ENCODE results near the gene NCAPD3. TPM values are rescaled to one million over a fixed set of nuclear protein-coding genes. Genes with fewer than 3 reads are reported as not detected.
"Not testable (repeated sequence)": the region's sequence is repeated elsewhere in the genome, so short reads cannot be mapped to it uniquely, and the experiment has no call there.

NCAPD3 gene
- polyA plus RNA-seq, 3 donors: 31.8 to 40.9 (median 37.5) TPM

- no peak for DNase-seq
Measured at GRCh38 chr11:134229126-134229790, 5.5 kb upstream of the NCAPD3 start.

DNA sequence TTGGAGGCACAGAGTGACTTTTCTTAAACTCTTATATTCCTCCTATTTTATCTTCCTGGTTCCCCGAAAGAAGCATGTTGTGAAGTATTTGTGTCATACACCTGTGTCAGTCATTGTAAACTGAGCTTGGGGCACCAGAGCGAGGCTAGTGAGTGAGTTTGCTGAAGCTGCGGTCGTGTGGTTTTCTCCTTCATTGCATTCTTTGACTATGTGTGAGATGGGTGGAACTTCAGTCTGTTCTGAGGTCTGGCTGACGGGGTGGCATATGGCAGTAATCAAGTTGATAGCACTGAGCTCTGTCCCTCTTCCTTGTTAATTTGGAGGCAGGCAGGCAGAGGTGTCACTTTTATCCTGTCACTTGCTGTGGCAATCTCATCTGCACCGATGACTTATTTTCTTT, 4.9 kb upstream of the NCAPD3 start:
- DNase-seq: no peak

- DNase-seq: no peak
Measured at GRCh38 chr11:134226806-134227325, 3.1 kb upstream of the NCAPD3 start.

GRCh38 chr11:134224710-134225664, 1.2 kb upstream of the NCAPD3 start:
- no peak for DNase-seq

- DNase-seq: no peak
Measured at GRCh38 chr11:134223121-134223520, 646 bp downstream of the NCAPD3 start.

GRCh38 chr11:134216816-134217215, 7.0 kb downstream of the NCAPD3 start:
- DNase-seq: no peak

DNA sequence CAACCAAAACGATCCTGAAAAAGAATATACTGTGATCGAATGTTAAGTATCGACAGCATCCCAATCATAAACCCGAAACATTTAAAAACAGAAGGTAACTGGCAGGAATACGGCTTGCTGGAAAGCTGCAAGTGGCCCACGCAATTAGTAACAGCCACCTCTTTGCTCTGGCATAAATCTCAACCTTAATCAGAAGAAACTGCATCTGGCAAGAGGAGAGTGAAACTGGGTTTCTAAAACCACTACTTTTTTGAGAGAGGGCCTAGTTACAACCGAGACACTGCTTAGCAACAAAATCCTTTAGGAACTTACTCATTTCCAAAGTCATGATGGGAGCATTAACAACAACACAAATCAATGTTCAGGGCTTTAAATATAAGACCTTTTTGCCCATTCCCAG, 7.9 kb downstream of the NCAPD3 start:
- DNase-seq: no peak

DNA sequence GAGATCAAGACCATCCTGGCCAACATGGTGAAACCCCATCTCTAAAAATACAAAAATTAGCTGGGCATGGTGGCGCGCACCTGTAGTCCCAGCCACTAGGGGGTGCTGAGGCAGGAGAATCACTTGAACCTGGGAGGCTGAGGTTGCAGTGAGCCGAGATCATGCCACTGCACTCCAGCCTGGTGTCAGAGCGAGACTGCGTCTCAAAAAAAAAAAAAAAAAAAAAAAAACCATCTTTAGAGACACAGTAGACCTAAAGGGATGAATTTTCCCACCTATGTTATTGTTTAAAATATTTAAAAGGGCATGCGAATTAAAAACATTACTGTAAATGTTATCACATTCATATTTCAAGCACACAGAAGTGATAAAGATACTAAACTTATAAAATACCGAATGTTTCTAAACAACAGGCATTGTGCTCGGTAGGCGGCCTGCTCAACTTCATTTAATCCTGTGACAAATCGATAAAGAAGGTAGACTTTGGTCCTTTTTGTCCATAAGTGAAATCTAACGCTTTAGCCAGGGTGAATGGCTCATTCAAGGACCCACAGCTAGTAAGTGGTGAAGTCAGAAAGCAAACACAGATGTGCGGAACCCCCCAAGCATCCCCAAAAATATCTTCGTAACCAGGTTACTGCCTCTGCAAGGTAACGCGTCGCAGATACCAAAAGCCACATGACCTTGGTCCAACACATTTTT, 16.1 kb downstream of the NCAPD3 start:
- DNase-seq: no peak

GRCh38 chr11:134206185-134206584, 17.6 kb downstream of the NCAPD3 start:
- no peak for DNase-seq

- no peak for DNase-seq
Measured at GRCh38 chr11:134205729-134206128, 18.0 kb downstream of the NCAPD3 start.

- DNase-seq: no peak
Measured at GRCh38 chr11:134202661-134203060, 21.1 kb downstream of the NCAPD3 start.

DNA sequence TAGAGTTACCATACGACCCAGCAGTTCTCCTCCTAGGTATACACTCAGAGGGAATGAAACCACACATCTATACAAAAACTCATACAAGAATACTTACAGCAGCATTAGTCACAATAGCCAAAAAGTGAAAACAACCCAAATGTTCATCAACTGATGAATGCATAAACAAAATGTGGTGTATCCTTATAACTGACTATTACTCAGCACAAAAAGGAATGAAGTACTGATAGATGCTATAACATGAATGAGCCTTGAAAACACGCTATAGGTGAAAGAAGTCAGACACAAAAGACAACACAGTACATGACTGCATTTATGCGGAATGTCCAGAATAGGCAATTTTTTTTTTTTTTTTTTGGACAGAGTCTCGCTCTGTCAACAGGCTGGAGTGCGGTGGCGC, 23.1 kb downstream of the NCAPD3 start:
- DNase-seq: no peak

GRCh38 chr11:134199531-134199930, 24.2 kb downstream of the NCAPD3 start:
- no peak for DNase-seq

- DNase-seq: no peak
Measured at GRCh38 chr11:134196756-134197155, 27.0 kb downstream of the NCAPD3 start.

- DNase-seq: not testable (repeated sequence)
Measured at GRCh38 chr11:134188092-134188491, 35.7 kb downstream of the NCAPD3 start.

- DNase-seq: no peak
Measured at GRCh38 chr11:134181707-134182106, 42.1 kb downstream of the NCAPD3 start.

DNA sequence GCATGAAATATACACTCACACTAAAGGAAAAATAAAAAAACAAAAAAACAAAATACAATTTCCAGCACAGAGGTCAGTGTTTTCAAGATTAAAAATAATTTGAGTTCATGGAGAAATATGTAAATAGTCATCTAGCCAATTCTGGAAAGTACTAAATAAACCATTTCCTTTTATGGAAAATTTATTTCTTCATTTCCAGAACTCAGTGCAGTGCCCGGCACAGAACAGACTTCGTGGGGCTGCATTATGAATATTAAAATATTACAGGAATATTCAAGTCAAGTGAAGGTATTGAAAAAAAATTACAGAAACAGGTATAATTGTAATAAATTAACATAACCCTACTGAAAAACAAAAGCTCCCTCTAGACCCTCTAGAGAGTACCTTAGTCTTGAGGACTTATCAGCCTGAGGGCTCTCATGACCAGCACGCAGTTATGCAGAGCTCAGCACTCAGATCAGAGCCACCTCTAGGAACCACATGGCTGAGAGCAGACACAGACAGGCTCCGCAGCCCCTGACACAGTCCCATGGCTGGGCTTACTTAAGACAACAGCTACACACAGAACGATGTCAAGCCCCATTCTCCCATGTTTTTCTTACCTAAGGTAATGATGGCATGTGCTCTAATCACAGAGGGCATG, 45.6 kb downstream of the NCAPD3 start:
- no peak for DNase-seq

- no peak for DNase-seq
Measured at GRCh38 chr11:134176284-134176683, 47.5 kb downstream of the NCAPD3 start.

GRCh38 chr11:134173296-134173695, 50.5 kb downstream of the NCAPD3 start:
- DNase-seq: no peak

GRCh38 chr11:134171951-134172350, 51.8 kb downstream of the NCAPD3 start:
- no peak for DNase-seq

DNA sequence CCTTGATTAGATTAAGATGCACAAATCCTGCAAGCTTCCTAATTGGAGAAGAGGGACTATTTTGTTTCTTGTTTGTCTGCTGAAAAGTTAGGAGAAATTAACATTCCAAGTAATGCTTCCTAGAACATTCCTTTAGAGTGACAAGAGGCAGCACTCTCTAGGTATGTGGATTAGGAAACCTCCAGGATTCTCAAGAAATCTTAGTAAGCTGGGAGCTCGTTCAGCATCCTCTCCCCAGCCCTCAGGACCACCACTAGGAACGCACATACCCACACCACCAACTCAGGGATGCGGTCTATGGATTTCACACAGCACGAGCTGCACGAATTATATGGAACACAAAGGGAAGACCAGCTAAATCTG, 52.9 kb downstream of the NCAPD3 start:
- DNase-seq: no peak

All from renal pelvis (tissue), 4 donors.